Thyroid gland (tissue), 4 donors: ENCODE measurements around the gene SFR1. TPM values are rescaled to one million over a fixed set of nuclear protein-coding genes. Genes with fewer than 3 reads are reported as not detected.
"Not testable (repeated sequence)": the region's sequence is repeated elsewhere in the genome, so short reads cannot be mapped to it uniquely, and the experiment has no call there.

Experiments used
- DNase-seq, 2 donors: peaks; one replicate each; pipeline ENCODE4 v3.0.0-alpha.2; 2019
- H3K27ac ChIP-seq, 3 donors: fragments of 200-600 bp; sonication (generic); 1 replicate in 2 of 3; 2 replicates in 1 of 3; pipeline ENCODE4 v1.5.1; 2016 to 2019; ENCODE audit warnings: mild to moderate bottlenecking in 1 of 3, moderate library complexity in 1 of 3
- H3K27me3 ChIP-seq: fragments of 200-600 bp; sonication (generic); one replicate; pipeline ENCODE4 v1.5.1; 2019
- H3K36me3 ChIP-seq, 2 donors: fragments of 200-600 bp; sonication (generic); one replicate each; pipeline ENCODE4 v1.5.1; 2016 to 2019
- H3K4me1 ChIP-seq, 2 donors: fragments of 200-600 bp; sonication (generic); one replicate each; pipeline ENCODE4 v1.5.1; 2017 to 2019
- H3K4me3 ChIP-seq, 3 donors: fragments of 200-600 bp; sonication (generic); replicated peaks in 1 of 3; 1 replicate in 2 of 3; 2 replicates in 1 of 3; pipeline ENCODE4 v1.5.1; 2016; ENCODE audit warnings: mild to moderate bottlenecking in 1 of 3
- H3K9me3 ChIP-seq: fragments of 200-600 bp; sonication (generic); one replicate; pipeline ENCODE4 v1.5.1; 2017
- POLR2A ChIP-seq, 2 donors: fragments of 450-650 bp; IDR thresholded peaks; one replicate each; pipeline ENCODE4 v1.6.1; 2017; ENCODE audit warnings: antibody characterized with exemption in 2 of 2, mild to moderate bottlenecking in 2 of 2, moderate library complexity in 1 of 2
- WGBS, 2 donors: methylation state at CpG; one replicate each; pipeline ENCODE4 v1.1.5; 2017; 5-methylcytosine and 5-hydroxymethylcytosine counted together
- intact Hi-C: fragments of 100-400 bp; cut with DNase I; formaldehyde crosslinking; loops from one replicate; pipeline ENCODE4 v1.15.1; 2023
- total RNA-seq, 4 donors: library from RNA; depleted of rRNA; stranded (reverse); fragments of >200 nt; gene quantifications; one replicate each; pipeline ENCODE4 v1.2.3, GENCODE V29; 2016
- TF ChIP-seq, protein P1 (sequence below), 6 experiments: fragments of 200-600 bp in 3 of 6; fragments of 450-650 bp in 3 of 6; sonication (generic) in 3 of 6; IDR thresholded peaks; one replicate each; pipeline ENCODE4 v1.5.1; 2016 to 2019; ENCODE audit warnings: antibody characterized with exemption in 6 of 6, mild to moderate bottlenecking in 2 of 6, inconsistent platforms in 1 of 6, moderate library complexity in 1 of 6

The SFR1 gene
- total RNA-seq, 4 donors from 2014 or later, result 4.5 to 12.1 (median 5.1) TPM

DNA sequence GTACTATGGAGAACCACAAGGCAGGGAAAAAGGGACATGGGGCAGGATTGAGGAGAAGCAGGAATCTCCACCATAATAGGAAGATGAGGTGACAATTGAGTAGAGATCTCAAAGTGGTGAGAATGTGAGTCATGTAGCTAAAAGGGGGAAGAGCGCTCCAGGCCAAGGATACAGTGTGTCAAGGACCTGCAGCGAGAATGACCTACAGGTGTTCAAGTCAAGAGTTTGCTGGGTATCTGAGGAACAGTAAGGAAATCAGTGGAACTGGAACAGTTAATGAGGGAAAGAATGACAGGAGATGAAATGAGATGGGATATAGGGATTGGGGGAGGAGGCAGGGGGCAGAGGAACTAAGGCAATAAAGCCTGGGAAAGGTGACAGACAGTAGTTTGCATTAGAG, 33.6 kb downstream of the SFR1 start:
- H3K27me3 ChIP-seq, result no peaks in the 10 kb centered on the region
- TF ChIP-seq, protein P1, sequence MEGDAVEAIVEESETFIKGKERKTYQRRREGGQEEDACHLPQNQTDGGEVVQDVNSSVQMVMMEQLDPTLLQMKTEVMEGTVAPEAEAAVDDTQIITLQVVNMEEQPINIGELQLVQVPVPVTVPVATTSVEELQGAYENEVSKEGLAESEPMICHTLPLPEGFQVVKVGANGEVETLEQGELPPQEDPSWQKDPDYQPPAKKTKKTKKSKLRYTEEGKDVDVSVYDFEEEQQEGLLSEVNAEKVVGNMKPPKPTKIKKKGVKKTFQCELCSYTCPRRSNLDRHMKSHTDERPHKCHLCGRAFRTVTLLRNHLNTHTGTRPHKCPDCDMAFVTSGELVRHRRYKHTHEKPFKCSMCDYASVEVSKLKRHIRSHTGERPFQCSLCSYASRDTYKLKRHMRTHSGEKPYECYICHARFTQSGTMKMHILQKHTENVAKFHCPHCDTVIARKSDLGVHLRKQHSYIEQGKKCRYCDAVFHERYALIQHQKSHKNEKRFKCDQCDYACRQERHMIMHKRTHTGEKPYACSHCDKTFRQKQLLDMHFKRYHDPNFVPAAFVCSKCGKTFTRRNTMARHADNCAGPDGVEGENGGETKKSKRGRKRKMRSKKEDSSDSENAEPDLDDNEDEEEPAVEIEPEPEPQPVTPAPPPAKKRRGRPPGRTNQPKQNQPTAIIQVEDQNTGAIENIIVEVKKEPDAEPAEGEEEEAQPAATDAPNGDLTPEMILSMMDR (IDR thresholded peaks at IDR 0.05), result no peak
- no peak for TF ChIP-seq POLR2A (IDR thresholded peaks at IDR 0.05)
- no peaks in the 10 kb centered on the region for H3K36me3 ChIP-seq
- no peak overlapping the region for H3K4me3 ChIP-seq
- WGBS, 2 donors, result 93 to 95% methylated on average over 2 of the region's 2 CpGs
- H3K9me3 ChIP-seq, result no peaks in the 10 kb centered on the region
- no peak for DNase-seq
- no peak overlapping the region for H3K27ac ChIP-seq
- intact Hi-C loops, result no loop called here
- H3K4me1 ChIP-seq, result no peaks in the 10 kb centered on the region

DNA sequence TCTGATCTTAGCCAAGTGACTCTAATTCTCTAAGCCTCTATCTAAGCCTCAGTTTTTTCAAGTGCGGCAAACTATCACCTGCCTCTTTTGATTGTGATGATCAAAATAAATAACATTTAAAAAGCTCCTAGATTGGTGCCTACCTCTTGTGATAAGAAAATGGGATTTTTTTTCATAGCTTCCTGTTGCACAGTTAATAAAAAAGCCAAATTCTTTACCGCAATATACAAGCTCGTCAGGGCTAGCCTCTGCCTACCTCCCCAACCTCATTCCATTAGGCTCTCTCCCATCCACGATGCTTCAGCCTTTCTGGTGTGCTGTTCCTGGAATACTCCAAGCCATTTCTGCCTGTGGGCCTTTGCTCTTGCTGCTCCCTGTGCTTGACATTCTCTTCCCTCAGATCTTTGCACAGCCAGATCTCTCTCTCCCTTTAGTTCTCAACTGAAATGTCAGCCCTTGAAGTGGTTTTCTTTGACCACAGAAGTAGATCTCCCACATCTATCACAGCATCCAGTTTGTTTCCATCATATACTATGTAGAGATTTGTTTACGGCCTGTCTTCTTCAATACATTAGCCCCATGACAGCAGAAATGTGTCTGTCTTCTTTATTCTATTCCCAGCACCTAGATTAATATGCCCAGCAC, 48.8 kb downstream of the SFR1 start:
- intact Hi-C loops, result no loop called here
- no peak for DNase-seq
- no peaks in the 10 kb centered on the region for H3K27me3 ChIP-seq
- TF ChIP-seq, protein P1 (IDR thresholded peaks at IDR 0.05), result no peak
- no peak for TF ChIP-seq POLR2A (IDR thresholded peaks at IDR 0.05)
- H3K4me1 ChIP-seq, result no peaks in the 10 kb centered on the region
- WGBS, 2 donors, result 86 to 93% methylated on average over 5 of the region's 5 CpGs
- H3K4me3 ChIP-seq, result no peak overlapping the region
- H3K36me3 ChIP-seq, result no peaks in the 10 kb centered on the region
- no peak overlapping the region for H3K27ac ChIP-seq
- H3K9me3 ChIP-seq, result no peaks in the 10 kb centered on the region

DNA sequence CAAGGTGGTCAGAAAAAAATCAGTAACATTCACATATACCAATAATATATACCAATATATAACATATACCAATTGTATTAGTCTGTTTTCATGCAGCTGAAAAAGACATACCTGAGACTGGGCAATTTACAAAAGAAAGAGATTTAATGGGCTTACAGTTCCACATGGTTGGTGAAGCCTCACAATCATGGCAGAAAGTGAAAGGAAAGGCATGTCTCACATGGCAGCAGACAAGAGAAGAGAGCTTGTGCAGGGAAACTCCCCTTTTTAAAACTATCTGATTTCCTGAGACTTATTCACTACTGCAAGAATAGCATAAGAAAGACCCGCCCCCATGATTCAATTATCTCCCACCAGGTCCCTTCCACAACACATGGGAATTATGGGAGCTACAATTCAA, 52.2 kb downstream of the SFR1 start:
- DNase-seq, intact Hi-C loops, H3K27ac ChIP-seq, H3K9me3 ChIP-seq, H3K4me3 ChIP-seq, H3K36me3 ChIP-seq, H3K4me1 ChIP-seq, H3K27me3 ChIP-seq: not testable (repeated sequence)
- 95 to 97% methylated on average over 1 of the region's 1 CpG for WGBS, 2 donors

Other genes with a start within 250 kb of the SFR1 start
- 10 to 100 TPM; 20.7 to 37.1 (median 30.7) TPM for gene STN1, start 204.0 kb upstream of the SFR1 start, total RNA-seq
- gene SLK, start 155.0 kb upstream of the SFR1 start, total RNA-seq, result 10 to 100 TPM; 57.7 to 76.9 (median 64.5) TPM
- 10 to 100 TPM in 1 of 4 donors, 1 to 10 TPM in 2, under 1 TPM in 1; 0.49 to 10.2 (median 2.3) TPM for gene COL17A1, start 36.3 kb upstream of the SFR1 start, total RNA-seq
- gene CFAP43, start 110.2 kb downstream of the SFR1 start, total RNA-seq, result 10 to 100 TPM in 2 of 4 donors, 1 to 10 TPM in 2; 8.2 to 16.9 (median 11.5) TPM
- 100 to 1,000 TPM in 2 of 4 donors, 10 to 100 TPM in 2; 86.1 to 129 (median 102) TPM for gene GSTO1, start 132.7 kb downstream of the SFR1 start, total RNA-seq
- 10 to 100 TPM in 3 of 4 donors, 1 to 10 TPM in 1; 7.5 to 16.3 (median 12.8) TPM for gene GSTO2, start 147.0 kb downstream of the SFR1 start, total RNA-seq
- 10 to 100 TPM; 28.0 to 44.2 (median 29.4) TPM for gene ITPRIP, start 216.3 kb downstream of the SFR1 start, total RNA-seq
- 1 to 10 TPM; 1.0 to 1.6 (median 1.2) TPM for gene CFAP58, start 231.7 kb downstream of the SFR1 start, total RNA-seq